Measurements from ENCODE around the gene CBLB.

DNA sequence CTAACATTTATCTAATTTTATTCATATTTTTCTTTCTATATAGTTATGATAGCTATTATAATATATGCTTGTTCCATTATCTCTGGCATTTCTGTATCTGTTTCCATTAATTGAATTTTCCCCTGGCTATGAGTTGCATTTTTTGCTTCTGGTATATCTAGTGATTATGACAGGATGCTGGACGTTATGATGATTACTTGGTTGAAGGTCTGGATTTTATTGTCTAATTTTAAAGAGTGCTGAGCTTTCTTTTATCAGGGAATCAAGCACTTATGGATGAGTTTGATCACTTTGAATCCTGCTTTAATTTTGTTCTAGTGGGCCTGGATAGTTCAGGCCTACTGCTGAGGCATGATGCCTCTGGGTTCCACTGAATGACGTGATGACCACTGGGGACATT is 229.7 kb downstream of the CBLB start:
- TF ChIP-seq, protein P1, sequence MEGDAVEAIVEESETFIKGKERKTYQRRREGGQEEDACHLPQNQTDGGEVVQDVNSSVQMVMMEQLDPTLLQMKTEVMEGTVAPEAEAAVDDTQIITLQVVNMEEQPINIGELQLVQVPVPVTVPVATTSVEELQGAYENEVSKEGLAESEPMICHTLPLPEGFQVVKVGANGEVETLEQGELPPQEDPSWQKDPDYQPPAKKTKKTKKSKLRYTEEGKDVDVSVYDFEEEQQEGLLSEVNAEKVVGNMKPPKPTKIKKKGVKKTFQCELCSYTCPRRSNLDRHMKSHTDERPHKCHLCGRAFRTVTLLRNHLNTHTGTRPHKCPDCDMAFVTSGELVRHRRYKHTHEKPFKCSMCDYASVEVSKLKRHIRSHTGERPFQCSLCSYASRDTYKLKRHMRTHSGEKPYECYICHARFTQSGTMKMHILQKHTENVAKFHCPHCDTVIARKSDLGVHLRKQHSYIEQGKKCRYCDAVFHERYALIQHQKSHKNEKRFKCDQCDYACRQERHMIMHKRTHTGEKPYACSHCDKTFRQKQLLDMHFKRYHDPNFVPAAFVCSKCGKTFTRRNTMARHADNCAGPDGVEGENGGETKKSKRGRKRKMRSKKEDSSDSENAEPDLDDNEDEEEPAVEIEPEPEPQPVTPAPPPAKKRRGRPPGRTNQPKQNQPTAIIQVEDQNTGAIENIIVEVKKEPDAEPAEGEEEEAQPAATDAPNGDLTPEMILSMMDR (IDR thresholded peaks at IDR 0.05) = no peak
- no peak for TF ChIP-seq POLR2AphosphoS5 (IDR thresholded peaks at IDR 0.05; ENCODE audit: low read depth, low read length)
- no peak for TF ChIP-seq REST (IDR thresholded peaks at IDR 0.05; ENCODE audit: insufficient read depth in 1 of 2, low read depth in 2 of 2, low read length in 1 of 2)
- TF ChIP-seq TCF7L2 (IDR thresholded peaks at IDR 0.05; ENCODE audit: low read depth, low read length) = no peak
